ENCODE measurements around the gene TAAR8.
"Not testable (repeated sequence)": the region's sequence is repeated elsewhere in the genome, so short reads cannot be mapped to it uniquely, and the experiment has no call there.

TAAR8 gene

DNA sequence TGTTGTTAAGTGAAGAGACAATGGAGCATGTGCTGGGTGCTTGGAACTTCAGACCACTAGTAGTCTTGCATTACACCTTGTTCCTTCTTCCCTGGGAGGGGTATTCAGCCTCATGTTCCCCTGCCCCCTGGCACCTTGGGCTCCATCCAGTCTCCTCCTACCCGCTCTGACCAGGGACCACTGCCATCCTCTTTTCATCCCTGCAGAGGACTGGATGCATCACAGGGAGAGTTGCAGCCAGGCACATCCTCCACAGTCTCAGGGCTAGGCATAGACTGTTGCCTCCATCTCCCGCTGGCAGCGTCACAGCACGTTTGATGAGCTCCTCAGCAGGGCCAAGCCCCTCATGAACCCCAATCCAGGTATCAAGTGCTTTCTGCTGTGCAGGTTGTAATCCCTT, 1.3 kb upstream of the TAAR8 start:
- no peak for DNase-seq (ENCODE audit: low read depth)
- TF ChIP-seq POLR2A (IDR thresholded peaks at IDR 0.05; ENCODE audit: extremely low read depth, insufficient read length) (no peak), MYC (IDR thresholded peaks at IDR 0.05; ENCODE audit: low read depth, low read length) (no peak)
- TF ChIP-seq, protein P1, sequence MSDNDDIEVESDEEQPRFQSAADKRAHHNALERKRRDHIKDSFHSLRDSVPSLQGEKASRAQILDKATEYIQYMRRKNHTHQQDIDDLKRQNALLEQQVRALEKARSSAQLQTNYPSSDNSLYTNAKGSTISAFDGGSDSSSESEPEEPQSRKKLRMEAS (IDR thresholded peaks at IDR 0.05; ENCODE audit: low read depth, low read length): no peak
- TF ChIP-seq, protein P2, sequence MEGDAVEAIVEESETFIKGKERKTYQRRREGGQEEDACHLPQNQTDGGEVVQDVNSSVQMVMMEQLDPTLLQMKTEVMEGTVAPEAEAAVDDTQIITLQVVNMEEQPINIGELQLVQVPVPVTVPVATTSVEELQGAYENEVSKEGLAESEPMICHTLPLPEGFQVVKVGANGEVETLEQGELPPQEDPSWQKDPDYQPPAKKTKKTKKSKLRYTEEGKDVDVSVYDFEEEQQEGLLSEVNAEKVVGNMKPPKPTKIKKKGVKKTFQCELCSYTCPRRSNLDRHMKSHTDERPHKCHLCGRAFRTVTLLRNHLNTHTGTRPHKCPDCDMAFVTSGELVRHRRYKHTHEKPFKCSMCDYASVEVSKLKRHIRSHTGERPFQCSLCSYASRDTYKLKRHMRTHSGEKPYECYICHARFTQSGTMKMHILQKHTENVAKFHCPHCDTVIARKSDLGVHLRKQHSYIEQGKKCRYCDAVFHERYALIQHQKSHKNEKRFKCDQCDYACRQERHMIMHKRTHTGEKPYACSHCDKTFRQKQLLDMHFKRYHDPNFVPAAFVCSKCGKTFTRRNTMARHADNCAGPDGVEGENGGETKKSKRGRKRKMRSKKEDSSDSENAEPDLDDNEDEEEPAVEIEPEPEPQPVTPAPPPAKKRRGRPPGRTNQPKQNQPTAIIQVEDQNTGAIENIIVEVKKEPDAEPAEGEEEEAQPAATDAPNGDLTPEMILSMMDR (IDR thresholded peaks at IDR 0.05; ENCODE audit: low read depth, low read length): no peak
- no peak overlapping the region for H3K4me3 ChIP-seq (ENCODE audit: low read depth, low read length)

DNA sequence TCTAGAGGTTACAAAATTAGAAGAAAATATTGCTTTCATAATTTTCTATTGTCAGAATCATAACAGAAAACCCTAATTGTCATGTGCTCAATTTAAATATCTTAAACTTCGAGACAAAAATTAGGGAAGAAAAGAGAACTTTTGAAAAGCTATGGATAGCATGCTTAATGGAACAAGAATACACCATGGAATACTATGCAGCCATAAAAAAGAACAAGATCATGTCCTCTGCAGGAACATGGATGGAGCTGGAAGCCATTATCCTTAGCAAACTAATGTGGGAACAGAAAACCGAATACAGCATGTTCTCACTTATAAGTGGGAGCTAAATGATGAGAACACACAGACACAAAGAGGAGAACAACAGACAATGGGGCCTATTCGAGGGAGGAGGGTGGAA, 7.6 kb downstream of the TAAR8 start:
- not testable (repeated sequence) for H3K4me3 ChIP-seq (ENCODE audit: low read depth, low read length); DNase-seq (ENCODE audit: low read depth)

DNA sequence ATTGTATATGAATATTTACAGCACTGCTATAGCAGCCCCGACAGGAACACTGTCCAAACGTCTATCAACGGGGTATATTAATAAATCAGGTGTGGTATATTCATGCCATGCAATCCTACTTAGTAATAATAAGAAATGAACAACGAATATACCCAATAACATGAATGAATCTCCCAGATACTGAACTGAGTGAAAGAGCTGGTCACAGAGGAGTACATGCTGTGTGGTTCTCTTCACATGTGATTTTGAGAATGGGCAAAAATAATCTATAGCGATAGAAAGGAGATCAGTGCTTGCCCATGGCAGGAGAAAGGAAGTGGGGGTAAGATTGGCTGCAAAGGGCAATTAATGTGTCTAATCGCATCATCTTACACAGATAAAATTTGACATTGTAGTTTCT, 13.9 kb downstream of the TAAR8 start:
- no peak for DNase-seq (ENCODE audit: low read depth)
- TF ChIP-seq, protein P2 (IDR thresholded peaks at IDR 0.05; ENCODE audit: low read depth, low read length): no peak
- TF ChIP-seq, protein P1 (IDR thresholded peaks at IDR 0.05; ENCODE audit: low read depth, low read length): no peak
- TF ChIP-seq POLR2A (IDR thresholded peaks at IDR 0.05; ENCODE audit: extremely low read depth, insufficient read length) (no peak), MYC (IDR thresholded peaks at IDR 0.05; ENCODE audit: low read depth, low read length) (no peak)
- H3K4me3 ChIP-seq (ENCODE audit: low read depth, low read length): no peak overlapping the region

DNA sequence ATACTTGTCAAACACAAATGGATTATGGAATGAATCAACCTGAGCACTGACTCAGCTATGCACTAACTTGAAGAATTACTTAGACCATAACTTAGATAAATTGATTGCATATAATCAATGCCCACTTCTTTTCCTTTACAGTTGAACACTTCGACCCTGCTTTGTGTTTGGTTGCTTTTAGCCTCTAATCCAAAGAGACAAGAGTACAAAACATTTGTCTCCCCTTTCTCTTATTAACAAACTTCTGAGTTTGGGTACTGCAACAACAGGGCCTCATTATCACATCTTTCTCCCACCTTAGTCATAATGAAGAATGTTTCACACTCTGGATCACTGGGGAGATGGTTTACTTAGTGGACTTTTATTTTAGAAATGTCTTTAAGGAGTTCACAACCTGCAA, 15.1 kb downstream of the TAAR8 start:
- H3K4me3 ChIP-seq (ENCODE audit: low read depth, low read length): no peak overlapping the region
- TF ChIP-seq POLR2A (IDR thresholded peaks at IDR 0.05; ENCODE audit: extremely low read depth, insufficient read length) (no peak), MYC (IDR thresholded peaks at IDR 0.05; ENCODE audit: low read depth, low read length) (no peak)
- TF ChIP-seq, protein P1 (IDR thresholded peaks at IDR 0.05; ENCODE audit: low read depth, low read length): no peak
- TF ChIP-seq, protein P2 (IDR thresholded peaks at IDR 0.05; ENCODE audit: low read depth, low read length): no peak
- DNase-seq (ENCODE audit: low read depth): no peak

DNA sequence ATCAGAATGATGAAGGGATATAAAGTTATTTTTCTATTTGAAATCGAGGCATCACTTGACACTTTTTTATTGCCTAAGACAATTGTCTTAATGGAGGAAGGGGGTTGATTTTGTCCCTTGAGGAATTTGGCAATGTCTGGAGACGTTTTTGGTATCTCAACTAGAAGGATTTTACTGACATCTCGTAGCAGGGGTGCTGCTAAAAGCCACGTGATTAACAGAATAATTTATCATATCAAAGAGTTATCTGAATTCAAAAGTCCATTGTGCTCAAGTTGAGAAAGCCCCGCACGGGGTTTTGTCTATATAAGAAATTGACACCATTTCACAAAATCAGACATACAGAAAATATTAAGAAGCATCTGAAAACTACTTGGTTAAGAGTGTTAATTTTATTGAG, 16.1 kb downstream of the TAAR8 start:
- TF ChIP-seq MYC (IDR thresholded peaks at IDR 0.05; ENCODE audit: low read depth, low read length) (no peak), POLR2A (IDR thresholded peaks at IDR 0.05; ENCODE audit: extremely low read depth, insufficient read length) (no peak)
- TF ChIP-seq, protein P1 (IDR thresholded peaks at IDR 0.05; ENCODE audit: low read depth, low read length): no peak
- TF ChIP-seq, protein P2 (IDR thresholded peaks at IDR 0.05; ENCODE audit: low read depth, low read length): no peak
- no peak for DNase-seq (ENCODE audit: low read depth)
- no peak overlapping the region for H3K4me3 ChIP-seq (ENCODE audit: low read depth, low read length)

DNA sequence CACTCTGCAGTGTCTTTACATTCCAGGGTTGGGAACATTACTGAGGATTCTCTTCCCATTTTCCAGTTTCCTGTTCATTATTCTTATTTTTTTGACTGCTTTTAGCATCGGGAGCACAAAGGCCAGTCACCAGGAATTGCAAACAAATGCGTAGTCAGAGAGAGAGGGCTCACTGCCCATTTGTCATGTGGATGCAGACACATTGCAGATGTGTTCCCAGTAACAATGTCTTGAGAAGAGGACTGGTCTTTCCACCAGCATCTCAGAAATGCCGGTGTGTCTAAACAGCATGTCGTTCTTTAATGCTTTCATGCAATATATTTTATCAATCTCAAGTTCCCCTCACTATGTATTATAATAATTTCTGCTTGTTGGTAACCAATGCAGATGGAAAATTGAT, 16.7 kb downstream of the TAAR8 start:
- TF ChIP-seq, protein P1 (IDR thresholded peaks at IDR 0.05; ENCODE audit: low read depth, low read length): no peak
- TF ChIP-seq, protein P2 (IDR thresholded peaks at IDR 0.05; ENCODE audit: low read depth, low read length): no peak
- TF ChIP-seq MYC (IDR thresholded peaks at IDR 0.05; ENCODE audit: low read depth, low read length) (no peak), POLR2A (IDR thresholded peaks at IDR 0.05; ENCODE audit: extremely low read depth, insufficient read length) (no peak)
- DNase-seq (ENCODE audit: low read depth): no peak
- no peak overlapping the region for H3K4me3 ChIP-seq (ENCODE audit: low read depth, low read length)
